Measurements from ENCODE around the gene SPATA17.

Gene SPATA17

GRCh38 chr1:217614200-217614712, 16.9 kb upstream of the SPATA17 start:
- Histone ChIP-seq H3K27me3 (no peaks in the 10 kb centered on the region), H3K4me1 (peaks cover 0 to 8% (median 0%) of the 10 kb centered on the region in 10 experiments; a peak in 4 of 20 replicates), H3K4me2 (peak overlapping the region in 1 of 11 experiments; percentile 4; a peak in 1 of 22 replicates), H3K4me3 (no peak overlapping the region), H3K9ac (no peak overlapping the region), H3K36me3 (peaks cover 25 to 71% (median 42%) of the 10 kb centered on the region in 11 experiments), H4K20me1 (peaks cover 0 to 36% (median 3%) of the 10 kb centered on the region in 11 experiments; a peak in 7 of 22 replicates), H3K27ac (no peak overlapping the region), H3K9me3 (replicated peaks in 1 of 11) (no peaks in the 10 kb centered on the region)
- no peak for TF ChIP-seq Cebpa-rat (IDR thresholded peaks at IDR 0.05)

- H3K36me3 ChIP-seq = peaks cover 18 to 59% (median 32%) of the 10 kb centered on the region in 11 experiments
- H3K4me3 ChIP-seq = no peak overlapping the region
- no peak for TF ChIP-seq Cebpa-rat (IDR thresholded peaks at IDR 0.05)
- peaks cover 0 to 52% (median 10%) of the 10 kb centered on the region in 11 experiments; a peak in 11 of 22 replicates for H4K20me1 ChIP-seq
- no peak overlapping the region for H3K4me2 ChIP-seq
- no peaks in the 10 kb centered on the region for H3K9me3 ChIP-seq (replicated peaks in 1 of 11)
- peaks cover 0 to 8% (median 0%) of the 10 kb centered on the region in 10 experiments; a peak in 4 of 20 replicates for H3K4me1 ChIP-seq
- no peak overlapping the region for H3K9ac ChIP-seq
- H3K27ac ChIP-seq = no peak overlapping the region
- H3K27me3 ChIP-seq = no peaks in the 10 kb centered on the region
Measured at GRCh38 chr1:217617126-217617525, 14.0 kb upstream of the SPATA17 start.

- Histone ChIP-seq H4K20me1 (peaks cover 0 to 52% (median 14%) of the 10 kb centered on the region in 11 experiments; a peak in 13 of 22 replicates), H3K27ac (no peak overlapping the region), H3K4me3 (no peak overlapping the region)
Measured at GRCh38 chr1:217620814-217621213, 10.3 kb upstream of the SPATA17 start.

GRCh38 chr1:217622042-217622441, 9.1 kb upstream of the SPATA17 start:
- no peak overlapping the region for H3K4me3 ChIP-seq
- no peaks in the 10 kb centered on the region for H3K9me3 ChIP-seq (replicated peaks in 1 of 11)
- no peak overlapping the region for H3K9ac ChIP-seq
- no peak for TF ChIP-seq Cebpa-rat (IDR thresholded peaks at IDR 0.05)
- no peak overlapping the region for H3K4me2 ChIP-seq
- H4K20me1 ChIP-seq = peaks cover 0 to 50% (median 14%) of the 10 kb centered on the region in 11 experiments; a peak in 14 of 22 replicates
- peaks cover 22 to 59% (median 31%) of the 10 kb centered on the region in 11 experiments for H3K36me3 ChIP-seq
- H3K4me1 ChIP-seq = peaks cover 0 to 8% (median 0%) of the 10 kb centered on the region in 10 experiments; a peak in 4 of 20 replicates
- no peaks in the 10 kb centered on the region for H3K27me3 ChIP-seq
- H3K27ac ChIP-seq = no peak overlapping the region

More at GRCh38 chr1:217620814-217621213, 10.3 kb upstream of the SPATA17 start:
- H3K9ac ChIP-seq = no peak overlapping the region
- TF ChIP-seq Cebpa-rat (IDR thresholded peaks at IDR 0.05) = no peak
- no peak overlapping the region for H3K4me2 ChIP-seq
- H3K36me3 ChIP-seq = peaks cover 23 to 65% (median 30%) of the 10 kb centered on the region in 11 experiments
- H3K9me3 ChIP-seq (replicated peaks in 1 of 11) = no peaks in the 10 kb centered on the region
- no peaks in the 10 kb centered on the region for H3K27me3 ChIP-seq
- peaks cover 0 to 8% (median 0%) of the 10 kb centered on the region in 10 experiments; a peak in 3 of 20 replicates for H3K4me1 ChIP-seq

GRCh38 chr1:217626321-217626720, 4.8 kb upstream of the SPATA17 start:
- no peaks in the 10 kb centered on the region for H3K9me3 ChIP-seq (replicated peaks in 1 of 11)
- H3K4me3 ChIP-seq = no peak overlapping the region
- H3K4me1 ChIP-seq = peaks cover 9 to 33% (median 19%) of the 10 kb centered on the region in 10 experiments
- peaks cover 0 to 49% (median 10%) of the 10 kb centered on the region in 11 experiments; a peak in 12 of 22 replicates for H4K20me1 ChIP-seq
- TF ChIP-seq Cebpa-rat (IDR thresholded peaks at IDR 0.05) = no peak
- H3K9ac ChIP-seq = no peak overlapping the region
- H3K4me2 ChIP-seq = no peak overlapping the region
- no peaks in the 10 kb centered on the region for H3K27me3 ChIP-seq
- H3K27ac ChIP-seq = no peak overlapping the region
- H3K36me3 ChIP-seq = peaks cover 0 to 26% (median 5%) of the 10 kb centered on the region in 11 experiments; a peak in 6 of 22 replicates

- Histone ChIP-seq H3K9me3 (replicated peaks in 1 of 11) (no peaks in the 10 kb centered on the region; a peak in 1 of 22 replicates), H3K27ac (no peak overlapping the region), H3K4me3 (no peak overlapping the region), H4K20me1 (peaks cover 0 to 38% (median 10%) of the 10 kb centered on the region in 11 experiments; a peak in 11 of 22 replicates), H3K36me3 (peaks cover 0 to 25% (median 5%) of the 10 kb centered on the region in 11 experiments; a peak in 5 of 22 replicates), H3K9ac (no peak overlapping the region), H3K4me1 (peaks cover 9 to 33% (median 20%) of the 10 kb centered on the region in 10 experiments), H3K4me2 (peak overlapping the region in 2 of 11 experiments; percentile 12 to 31; a peak in 3 of 22 replicates), H3K27me3 (no peaks in the 10 kb centered on the region)
- no peak for TF ChIP-seq Cebpa-rat (IDR thresholded peaks at IDR 0.05)
Measured at GRCh38 chr1:217627431-217627830, 3.7 kb upstream of the SPATA17 start.

- no peak for TF ChIP-seq Cebpa-rat (IDR thresholded peaks at IDR 0.05)
- no peaks in the 10 kb centered on the region for H3K36me3 ChIP-seq
- no peaks in the 10 kb centered on the region for H3K27me3 ChIP-seq
- H4K20me1 ChIP-seq = no peaks in the 10 kb centered on the region
- H3K4me1 ChIP-seq = no peaks in the 10 kb centered on the region
- H3K9ac ChIP-seq = no peak overlapping the region
- no peak overlapping the region for H3K27ac ChIP-seq
- no peaks in the 10 kb centered on the region for H3K9me3 ChIP-seq (replicated peaks in 1 of 11)
- H3K4me3 ChIP-seq = no peak overlapping the region
- no peak overlapping the region for H3K4me2 ChIP-seq
Measured at GRCh38 chr1:217642455-217642854, 11.3 kb downstream of the SPATA17 start.

- Histone ChIP-seq H3K27me3 (no peaks in the 10 kb centered on the region), H3K27ac (no peak overlapping the region), H4K20me1 (no peaks in the 10 kb centered on the region), H3K4me2 (no peak overlapping the region), H3K4me1 (no peaks in the 10 kb centered on the region), H3K9ac (no peak overlapping the region), H3K9me3 (replicated peaks in 1 of 11) (no peaks in the 10 kb centered on the region), H3K4me3 (no peak overlapping the region), H3K36me3 (no peaks in the 10 kb centered on the region)
- no peak for TF ChIP-seq Cebpa-rat (IDR thresholded peaks at IDR 0.05)
Measured at GRCh38 chr1:217647791-217648190, 16.6 kb downstream of the SPATA17 start.

GRCh38 chr1:217650674-217651073, 19.5 kb downstream of the SPATA17 start:
- Histone ChIP-seq H3K9ac (no peak overlapping the region), H3K4me1 (no peaks in the 10 kb centered on the region), H3K4me2 (no peak overlapping the region), H3K9me3 (replicated peaks in 1 of 11) (no peaks in the 10 kb centered on the region), H4K20me1 (no peaks in the 10 kb centered on the region), H3K27ac (no peak overlapping the region), H3K36me3 (no peaks in the 10 kb centered on the region), H3K4me3 (no peak overlapping the region), H3K27me3 (no peaks in the 10 kb centered on the region)
- no peak for TF ChIP-seq Cebpa-rat (IDR thresholded peaks at IDR 0.05)

All from BLaER1 treated with 17β-estradiol and CSF1 and Interleukin-3, amounts not matched to agents 10 nM and 100 nM (cell line).